AG04450 (cell line): Measurements from ENCODE around the gene DNAH3. TPM values are rescaled to one million over a fixed set of nuclear protein-coding genes. Genes with fewer than 3 reads are reported as not detected.
"Not testable (repeated sequence)": the region's sequence is repeated elsewhere in the genome, so short reads cannot be mapped to it uniquely, and the experiment has no call there.

ENCODE experiments used
- CTCF ChIA-PET: fragments of 300-600, 350-600 bp; formaldehyde crosslinking; extraction: SDS; loops from one replicate; lab custom pipeline; 2022; ENCODE audit warnings: antibody characterized with exemption, inconsistent platforms; lab: Charles Lee
- POLR2A ChIA-PET: fragments of 350-600 bp; formaldehyde crosslinking; extraction: SDS; loops from one replicate; lab custom pipeline; 2021; ENCODE audit warnings: antibody characterized with exemption, inconsistent platforms; lab: Yijun Ruan, JAX
- DNase-seq: peaks from one replicate; pipeline ENCODE4 v3.0.0-alpha.2; 2011; ENCODE audit warnings: low read depth, low spot score
- H3K27ac ChIP-seq: one replicate; pipeline ENCODE4 v1.5.1; 2012; ENCODE audit warnings: low read depth, low read length, control low read depth
- H3K27me3 ChIP-seq: one replicate; pipeline ENCODE4 v1.6.0; 2012; ENCODE audit warnings: low read length; ENCODE audit not compliant: control insufficient read depth, insufficient read depth
- H3K4me3 ChIP-seq: 2 replicates; pipeline ENCODE4 v1.5.1; 2011; ENCODE audit warnings: mild to moderate bottlenecking, low read depth, low read length, control low read depth
- H3K9me3 ChIP-seq: 2 replicates; pipeline ENCODE4 v1.5.1; 2012; ENCODE audit warnings: low read length; ENCODE audit not compliant: control insufficient read depth, insufficient read depth
- CTCF ChIP-seq: IDR thresholded peaks from 2 replicates; pipeline ENCODE4 v1.5.1; 2011; ENCODE audit warnings: low read depth, low read length, control low read depth, inconsistent platforms
- polyA plus RNA-seq: library from polyadenylated mRNA; depleted of rRNA; stranded (reverse); fragments of >200 nt; gene quantifications from 2 replicates; pipeline ENCODE4 v1.2.3, GENCODE V29; 2011

DNAH3 gene
- polyA plus RNA-seq, 1 experiment: not detected

GRCh38 chr16:20938426-20938825 lies 212.2 kb downstream of the DNAH3 start:
- ChIA-PET CTCF (interaction anchor here (0.7 kb wide), 1 partner anchor 211 kb away, joined by 5 read pairs; no protein-coding TSS in a partner anchor), POLR2A (interaction anchor here (0.7 kb wide), 1 partner anchor 88 kb away, joined by 13 read pairs; no protein-coding TSS in a partner anchor)
- peaks cover 5% of the 10 kb centered on the region for H3K27me3 ChIP-seq
- no peak overlapping the region for H3K4me3 ChIP-seq
- DNase-seq: no peak
- no peak for TF ChIP-seq CTCF
- no peaks in the 10 kb centered on the region for H3K9me3 ChIP-seq
- H3K27ac ChIP-seq: no peak overlapping the region

GRCh38 chr16:20937736-20938135 lies 212.9 kb downstream of the DNAH3 start:
- Histone ChIP-seq H3K4me3 (no peak overlapping the region), H3K27ac (no peak overlapping the region), H3K27me3 (peaks cover 5% of the 10 kb centered on the region), H3K9me3 (no peaks in the 10 kb centered on the region)
- ChIA-PET POLR2A (no interaction called here), CTCF (interaction anchor here (0.7 kb wide), 1 partner anchor 211 kb away, joined by 5 read pairs; no protein-coding TSS in a partner anchor)
- no peak for DNase-seq
- no peak for TF ChIP-seq CTCF

GRCh38 chr16:20933589-20933988 lies 217.1 kb downstream of the DNAH3 start:
- no peaks in the 10 kb centered on the region for H3K9me3 ChIP-seq
- no peak for TF ChIP-seq CTCF
- POLR2A ChIA-PET: interaction anchor here (0.6 kb wide), 1 partner anchor 651 kb away, joined by 5 read pairs; no protein-coding TSS in a partner anchor
- no peak overlapping the region for H3K4me3 ChIP-seq
- CTCF ChIA-PET: no interaction called here
- H3K27ac ChIP-seq: no peak overlapping the region
- H3K27me3 ChIP-seq: peaks cover 5% of the 10 kb centered on the region
- DNase-seq: no peak

- no peak for TF ChIP-seq CTCF
- CTCF ChIA-PET: no interaction called here
- DNase-seq: no peak
- Histone ChIP-seq H3K27ac (no peak overlapping the region), H3K27me3 (peaks cover 5% of the 10 kb centered on the region), H3K4me3 (no peak overlapping the region), H3K9me3 (no peaks in the 10 kb centered on the region)
- POLR2A ChIA-PET: interaction anchor here (0.6 kb wide), 1 partner anchor 172 kb away, joined by 7 read pairs; no protein-coding TSS in a partner anchor
Measured at GRCh38 chr16:20931066-20931600, 219.5 kb downstream of the DNAH3 start.

- Histone ChIP-seq H3K4me3 (no peak overlapping the region), H3K27ac (no peak overlapping the region), H3K9me3 (no peaks in the 10 kb centered on the region), H3K27me3 (peaks cover 5% of the 10 kb centered on the region)
- ChIA-PET CTCF (interaction anchor here (0.6 to 0.9 kb wide), 2 partner anchors 73 to 151 kb away, joined by 3 to 4 read pairs; no protein-coding TSS in a partner anchor), POLR2A (interaction anchor here (0.6 kb wide), 1 partner anchor 171 kb away, joined by 7 read pairs; no protein-coding TSS in a partner anchor)
- TF ChIP-seq CTCF: no peak
- DNase-seq: no peak
Measured at GRCh38 chr16:20930365-20930690, 220.3 kb downstream of the DNAH3 start.

GRCh38 chr16:20929676-20930364 lies 220.8 kb downstream of the DNAH3 start:
- H3K9me3 ChIP-seq, H3K27ac ChIP-seq, POLR2A ChIA-PET, H3K27me3 ChIP-seq, H3K4me3 ChIP-seq, DNase-seq: not testable (repeated sequence)
- CTCF ChIA-PET: interaction anchor here (0.6 to 0.9 kb wide), 2 partner anchors 72 to 151 kb away, joined by 3 to 4 read pairs; no protein-coding TSS in a partner anchor
